Measurements from ENCODE around the gene PRRT1.

PRRT1 gene

GRCh38 chr6:32118782-32119628 lies 32.7 kb downstream of the PRRT1 start:
- TF ChIP-seq ZNF274 (IDR thresholded peaks at IDR 0.05; ENCODE audit: low read depth, low read length) = no peak

GRCh38 chr6:32117461-32117860 lies 34.3 kb downstream of the PRRT1 start:
- H3K4me3 ChIP-seq (ENCODE audit: low read length) = no peak overlapping the region
- no peak for TF ChIP-seq ZNF274 (IDR thresholded peaks at IDR 0.05; ENCODE audit: low read depth, low read length)

More at GRCh38 chr6:32118782-32119628, 32.7 kb downstream of the PRRT1 start:
- H3K4me3 ChIP-seq (ENCODE audit: low read length) = no peak overlapping the region

GRCh38 chr6:32116674-32117073 lies 35.1 kb downstream of the PRRT1 start:
- no peak overlapping the region for H3K4me3 ChIP-seq (ENCODE audit: low read length)
- no peak for TF ChIP-seq ZNF274 (IDR thresholded peaks at IDR 0.05; ENCODE audit: low read depth, low read length)

GRCh38 chr6:32115623-32116022 lies 36.1 kb downstream of the PRRT1 start:
- no peak overlapping the region for H3K4me3 ChIP-seq (ENCODE audit: low read length)
- TF ChIP-seq ZNF274 (IDR thresholded peaks at IDR 0.05; ENCODE audit: low read depth, low read length) = no peak

DNA sequence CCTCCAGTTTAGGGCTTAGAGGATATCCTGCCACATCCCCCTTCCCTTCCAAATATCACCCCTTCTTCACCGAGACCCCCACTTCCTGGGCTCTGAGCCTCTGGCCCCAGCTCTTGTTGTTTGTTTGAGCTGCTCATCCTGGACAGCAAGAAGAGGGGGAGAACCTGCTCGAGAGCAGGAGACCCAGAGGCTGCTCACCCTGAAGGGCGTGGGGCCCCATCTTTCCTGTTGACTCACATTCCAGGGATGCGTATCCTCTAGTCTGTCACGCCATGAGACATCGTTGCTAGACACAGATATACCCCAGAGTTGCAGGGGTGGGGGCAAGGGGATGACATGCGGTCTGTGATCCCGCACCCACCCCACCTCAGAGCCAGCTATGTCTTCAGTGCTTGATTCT lies 36.9 kb downstream of the PRRT1 start:
- no peak overlapping the region for H3K4me3 ChIP-seq (ENCODE audit: low read length)
- TF ChIP-seq ZNF274 (IDR thresholded peaks at IDR 0.05; ENCODE audit: low read depth, low read length) = no peak

DNA sequence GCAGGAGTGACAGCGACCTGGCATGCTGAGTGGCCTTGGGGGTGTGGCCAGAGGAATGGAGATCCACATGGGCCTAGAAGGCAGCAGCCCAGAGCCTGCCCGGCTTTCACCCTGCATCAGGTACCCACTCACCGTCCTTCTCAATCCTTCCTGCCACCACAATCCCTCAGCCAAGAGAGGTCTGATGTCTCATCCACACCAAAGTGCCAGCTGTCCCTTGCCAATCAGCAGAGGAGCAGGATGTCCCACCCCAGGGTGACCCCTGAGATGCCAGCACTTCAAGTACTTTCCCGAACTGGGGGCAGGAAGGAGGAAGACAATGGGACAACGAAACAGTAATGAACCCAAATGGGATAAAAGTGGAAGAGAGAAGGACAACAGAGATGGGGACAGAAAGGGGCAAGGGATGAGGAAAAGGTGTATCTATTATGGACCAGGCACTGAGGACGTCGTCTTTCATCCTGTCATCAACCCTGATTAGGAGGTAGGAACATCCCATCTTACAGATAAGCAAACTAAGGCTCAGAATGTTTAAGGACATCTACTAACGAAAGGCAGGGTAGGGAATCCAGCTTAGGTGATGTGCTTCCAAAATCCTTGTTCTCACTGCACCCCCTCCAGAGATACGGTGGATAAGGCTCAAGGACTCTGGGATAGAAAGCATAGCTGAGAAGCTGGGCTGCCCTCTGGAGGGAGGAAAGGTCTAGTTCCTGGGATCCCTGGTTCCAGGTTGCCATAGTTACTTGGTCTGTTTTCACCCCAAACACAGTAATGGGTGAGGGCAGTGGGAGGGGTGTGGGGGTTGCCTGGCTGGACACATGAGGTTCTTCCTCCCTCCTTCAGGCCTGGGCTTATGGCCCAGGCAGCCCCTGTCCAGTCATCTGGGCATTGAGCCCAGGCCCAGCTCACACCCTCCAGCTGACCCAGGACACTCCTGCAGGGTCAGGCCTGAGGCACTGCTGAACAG lies 38.1 kb downstream of the PRRT1 start:
- no peak for TF ChIP-seq ZNF274 (IDR thresholded peaks at IDR 0.05; ENCODE audit: low read depth, low read length)
- no peak overlapping the region for H3K4me3 ChIP-seq (ENCODE audit: low read length)

DNA sequence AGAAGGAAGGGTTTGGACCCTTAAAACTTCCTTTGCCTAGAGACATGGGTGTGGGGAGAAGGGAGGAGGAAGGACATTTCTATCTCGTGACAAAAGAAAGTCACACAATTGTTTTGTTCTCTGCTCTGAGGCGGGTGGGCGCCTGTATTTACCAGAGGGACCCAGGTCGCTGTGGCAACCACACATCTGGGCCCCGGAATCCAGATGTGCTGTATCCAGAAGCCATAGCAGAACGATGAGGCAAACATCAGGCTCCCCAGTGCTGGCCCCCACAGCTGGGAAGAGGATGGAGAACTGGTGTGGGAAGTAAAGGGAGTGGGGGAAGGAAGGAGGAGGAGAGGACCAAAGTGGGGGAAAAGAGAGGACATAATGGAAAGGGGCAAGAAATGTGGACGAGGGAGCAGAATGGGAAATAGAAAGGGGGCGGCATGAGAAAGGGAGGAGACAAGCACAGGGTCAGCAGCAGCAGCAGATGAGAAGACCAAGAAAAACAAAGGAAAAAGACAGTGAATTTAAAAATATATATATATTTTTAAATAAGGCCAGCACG lies 39.2 kb downstream of the PRRT1 start:
- H3K4me3 ChIP-seq (ENCODE audit: low read length) = no peak overlapping the region
- no peak for TF ChIP-seq ZNF274 (IDR thresholded peaks at IDR 0.05; ENCODE audit: low read depth, low read length)

DNA sequence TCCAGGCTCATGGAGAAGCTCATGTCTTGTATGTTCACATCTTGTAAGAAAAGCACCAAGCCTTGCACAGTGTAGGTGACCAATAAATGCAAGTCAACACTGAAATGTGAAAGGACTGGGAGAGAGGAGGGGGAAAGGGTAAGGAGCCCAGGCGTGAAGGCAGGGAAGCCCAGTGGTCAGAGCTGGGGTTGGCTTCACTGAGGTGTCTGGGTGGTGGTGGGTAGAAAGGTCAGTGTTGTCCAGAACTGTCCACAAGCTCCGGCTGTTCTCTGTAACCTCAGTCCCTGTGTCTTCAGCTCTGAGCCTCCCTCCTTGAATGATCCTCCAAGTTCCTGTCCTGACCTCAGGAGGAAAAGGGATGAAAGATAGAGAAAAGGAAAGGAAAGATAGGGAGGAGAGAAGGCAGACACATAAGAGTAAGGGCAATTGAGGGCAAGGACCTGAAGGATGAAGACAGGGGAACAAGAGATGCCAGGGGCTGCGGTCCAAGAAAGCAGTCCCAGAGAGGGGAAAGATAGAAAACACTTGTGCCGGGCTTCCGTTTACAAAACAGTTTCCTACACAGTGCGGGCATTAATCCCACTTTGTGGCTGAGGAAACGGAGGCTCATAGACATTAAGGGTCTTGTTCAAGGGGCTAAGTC lies 40.2 kb downstream of the PRRT1 start:
- TF ChIP-seq ZNF274 (IDR thresholded peaks at IDR 0.05; ENCODE audit: low read depth, low read length) = no peak
- no peak overlapping the region for H3K4me3 ChIP-seq (ENCODE audit: low read length)

DNA sequence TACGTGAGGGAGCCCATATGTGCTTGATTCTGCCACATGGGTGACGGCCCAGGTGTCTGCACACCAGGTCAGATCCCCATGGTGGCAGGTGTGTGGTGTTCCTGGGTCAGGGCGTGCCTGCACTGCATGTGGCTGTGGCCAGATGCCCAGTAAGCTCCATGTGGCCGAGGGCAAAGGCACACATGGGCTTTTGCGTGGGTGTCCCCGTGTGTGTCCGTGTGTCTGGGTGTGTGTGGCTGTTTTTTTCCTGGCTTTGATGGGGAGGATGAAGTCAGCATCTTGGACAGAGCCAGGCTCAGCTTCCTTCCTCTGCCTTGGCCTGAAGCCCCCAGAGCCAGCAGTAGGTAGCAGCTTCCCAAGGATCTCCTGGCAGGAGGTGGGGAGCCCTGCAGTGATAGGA lies 41.1 kb downstream of the PRRT1 start:
- H3K4me3 ChIP-seq (ENCODE audit: low read length) = no peak overlapping the region
- no peak for TF ChIP-seq ZNF274 (IDR thresholded peaks at IDR 0.05; ENCODE audit: low read depth, low read length)

DNA sequence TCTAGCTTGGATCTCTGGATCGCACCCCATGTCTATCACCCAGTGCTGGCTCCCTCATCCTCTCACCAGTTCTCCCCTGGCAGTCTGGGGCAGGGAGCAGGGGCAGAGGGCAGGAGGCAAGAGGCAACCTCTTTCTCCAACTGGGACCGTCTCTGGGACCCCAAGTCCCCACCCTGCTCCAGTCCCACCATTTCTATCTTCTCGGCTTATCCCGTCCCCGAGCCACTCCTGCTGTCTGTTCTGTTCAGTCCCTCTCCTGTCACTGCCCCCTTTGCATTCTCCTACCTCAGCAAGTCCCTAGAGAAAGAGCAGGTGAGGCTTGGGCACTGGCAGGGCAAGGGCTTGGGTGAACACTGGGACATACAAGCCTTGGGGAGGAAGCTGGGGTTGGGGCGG lies 42.0 kb downstream of the PRRT1 start:
- no peak overlapping the region for H3K4me3 ChIP-seq (ENCODE audit: low read length)
- no peak for TF ChIP-seq ZNF274 (IDR thresholded peaks at IDR 0.05; ENCODE audit: low read depth, low read length)

DNA sequence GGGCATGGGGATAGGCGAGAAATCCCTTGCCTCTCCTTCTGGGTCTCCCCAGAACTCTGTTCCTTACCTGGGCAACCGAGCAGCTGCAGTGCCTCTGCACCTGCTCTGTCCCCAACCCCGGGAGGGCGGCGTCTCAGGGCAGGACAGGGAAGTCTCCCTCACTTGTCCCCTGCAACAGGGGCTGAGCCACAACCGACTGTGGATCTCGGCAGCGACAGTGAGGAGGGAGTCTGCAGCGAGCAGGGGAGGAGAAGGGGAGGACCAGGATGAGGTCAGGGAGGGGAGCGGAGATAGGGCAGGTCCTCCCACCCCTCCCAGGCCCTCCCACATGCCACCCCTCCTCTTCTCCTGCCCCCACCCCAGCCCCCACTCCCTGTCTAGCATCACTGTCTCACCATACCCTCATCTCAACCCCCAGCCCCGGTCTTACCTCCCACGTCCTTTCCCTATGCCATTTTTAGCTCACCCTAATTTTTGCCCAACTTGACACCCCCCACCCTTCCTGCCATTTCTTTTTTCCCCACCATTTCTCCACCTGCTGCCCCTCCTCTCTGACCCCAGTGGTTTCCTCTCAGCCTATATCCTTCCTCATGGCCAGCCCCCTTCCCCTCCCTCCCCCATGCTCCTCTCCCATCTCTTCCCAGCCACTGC lies 42.5 kb downstream of the PRRT1 start, which contains the start of gene TNXB:
TSS of gene TNXB (minus strand) at position 225 of the 651 bp plus-strand sequence. CDS start 11,140 bp downstream, outside the sequence.
- H3K4me3 ChIP-seq (ENCODE audit: low read length) = no peak within 1 kb of the TSS
- TF ChIP-seq ZNF274 (IDR thresholded peaks at IDR 0.05; ENCODE audit: low read depth, low read length) = no peak

- no peak overlapping the region for H3K4me3 ChIP-seq (ENCODE audit: low read length)
- no peak for TF ChIP-seq ZNF274 (IDR thresholded peaks at IDR 0.05; ENCODE audit: low read depth, low read length)
These were observed 43.0 kb downstream of the PRRT1 start for GRCh38 chr6:32108727-32109113.

GRCh38 chr6:32108094-32108627 lies 43.6 kb downstream of the PRRT1 start:
- no peak overlapping the region for H3K4me3 ChIP-seq (ENCODE audit: low read length)
- TF ChIP-seq ZNF274 (IDR thresholded peaks at IDR 0.05; ENCODE audit: low read depth, low read length) = no peak
